Loucy (cell line): Measurements from ENCODE around the gene SYAP1.
"Not testable (repeated sequence)": the region's sequence is repeated elsewhere in the genome, so short reads cannot be mapped to it uniquely, and the experiment has no call there.

Experiments used
- H2AFZ ChIP-seq: fragments of 200-600 bp; sonication (generic); 2 replicates; pipeline ENCODE4 v1.6.0; 2016; ENCODE audit warnings: antibody characterized with exemption, mild to moderate bottlenecking, low read length, moderate library complexity
- H3F3A ChIP-seq: fragments of 200-600 bp; 2 replicates; pipeline ENCODE4 v1.6.0; 2016; ENCODE audit warnings: antibody characterized with exemption, low read depth, mild to moderate bottlenecking
- H3K27me3 ChIP-seq: fragments of 200-600 bp; sonication (generic); 2 replicates; pipeline ENCODE4 v1.6.1; 2014; ENCODE audit warnings: low read length, mild to moderate bottlenecking; ENCODE audit not compliant: insufficient read depth, poor library complexity, severe bottlenecking
- H3K36me3 ChIP-seq: fragments of 200-600 bp; sonication (generic); 2 replicates; pipeline ENCODE4 v1.6.1; 2016; ENCODE audit warnings: low read length; ENCODE audit not compliant: insufficient read depth
- H3K4me1 ChIP-seq: fragments of 200-600 bp; sonication (generic); 2 replicates; pipeline ENCODE4 v1.5.1; 2014; ENCODE audit warnings: low read length, mild to moderate bottlenecking; ENCODE audit not compliant: insufficient read depth, poor library complexity, severe bottlenecking
- H3K4me2 ChIP-seq: fragments of 200-600 bp; sonication (generic); 2 replicates; pipeline ENCODE4 v1.6.0; 2014; ENCODE audit warnings: antibody characterized with exemption, low read length, low read depth, mild to moderate bottlenecking; ENCODE audit not compliant: poor library complexity, severe bottlenecking
- H3K4me3 ChIP-seq: fragments of 200-600 bp; sonication (generic); 2 replicates; pipeline ENCODE4 v1.5.1; 2014; ENCODE audit warnings: low read length, mild to moderate bottlenecking, mixed read lengths; ENCODE audit not compliant: poor library complexity, severe bottlenecking
- H3K79me2 ChIP-seq: fragments of 200-600 bp; sonication (generic); 2 replicates; pipeline ENCODE4 v1.6.1; 2014; ENCODE audit warnings: low read length; ENCODE audit not compliant: insufficient read depth
- H3K9ac ChIP-seq: fragments of 200-600 bp; sonication (generic); 2 replicates; pipeline ENCODE4 v1.6.0; 2014; ENCODE audit warnings: mild to moderate bottlenecking, low read depth, low read length, moderate library complexity; ENCODE audit not compliant: poor library complexity, severe bottlenecking
- H3K9me2 ChIP-seq: fragments of 200-600 bp; sonication (generic); replicated peaks from 2 replicates; pipeline ENCODE4 v1.6.1; 2016; ENCODE audit warnings: low read depth, low read length, mixed read lengths
- H3K9me3 ChIP-seq: fragments of 200-600 bp; sonication (generic); 2 replicates; pipeline ENCODE4 v1.6.1; 2014; ENCODE audit warnings: mild to moderate bottlenecking, antibody characterized with exemption, low read length, low read depth; ENCODE audit not compliant: insufficient read depth
- H4K20me1 ChIP-seq: fragments of 200-600 bp; sonication (generic); 2 replicates; pipeline ENCODE4 v1.6.0; 2014; ENCODE audit warnings: antibody characterized with exemption, low read length, mild to moderate bottlenecking; ENCODE audit not compliant: insufficient read depth, poor library complexity, severe bottlenecking
- CTCF ChIP-seq: fragments of 200-600 bp; sonication (generic); conservative IDR thresholded peaks from 2 replicates; pipeline ENCODE4 v1.5.1; 2014; ENCODE audit warnings: mild to moderate bottlenecking, antibody characterized with exemption, low read length
- EZH2phosphoT487 ChIP-seq: fragments of 200-600 bp; IDR thresholded peaks from 2 replicates; pipeline ENCODE4 v1.6.1; 2018; ENCODE audit warnings: antibody characterized with exemption, mild to moderate bottlenecking, moderate library complexity, borderline replicate concordance

Gene SYAP1

GRCh38 chrX:16756724-16757123 lies 37.3 kb downstream of the SYAP1 start:
- Histone ChIP-seq H3K9ac (no peak overlapping the region), H3K36me3 (peaks cover 18% of the 10 kb centered on the region; the same call in 1 of the 2 replicates), H2AFZ (no peak overlapping the region), H4K20me1 (no peaks in the 10 kb centered on the region), H3K79me2 (no peaks in the 10 kb centered on the region), H3K4me1 (no peaks in the 10 kb centered on the region), H3F3A (no peaks in the 10 kb centered on the region), H3K9me2 (no peaks in the 10 kb centered on the region), H3K4me3 (no peak overlapping the region), H3K9me3 (no peaks in the 10 kb centered on the region), H3K27me3 (no peaks in the 10 kb centered on the region), H3K4me2 (no peak overlapping the region)
- TF ChIP-seq EZH2phosphoT487 (no peak), CTCF (no peak)

- H3K9me2 ChIP-seq, H4K20me1 ChIP-seq, H3K4me2 ChIP-seq, H3K9me3 ChIP-seq, H3F3A ChIP-seq, H2AFZ ChIP-seq, H3K4me3 ChIP-seq, H3K27me3 ChIP-seq, H3K79me2 ChIP-seq, H3K9ac ChIP-seq, H3K4me1 ChIP-seq: not testable (repeated sequence)
- peaks cover 16% of the 10 kb centered on the region; the same call in 1 of the 2 replicates for H3K36me3 ChIP-seq
Observed at GRCh38 chrX:16761500-16761899, 42.1 kb downstream of the SYAP1 start.

- no peak overlapping the region for H3K9ac ChIP-seq
- H3F3A ChIP-seq: no peaks in the 10 kb centered on the region
- no peak overlapping the region for H2AFZ ChIP-seq
- TF ChIP-seq EZH2phosphoT487: no peak
- no peak for TF ChIP-seq CTCF
- no peaks in the 10 kb centered on the region for H3K27me3 ChIP-seq
- no peak overlapping the region for H3K4me2 ChIP-seq
- H3K79me2 ChIP-seq: no peaks in the 10 kb centered on the region
- peaks cover 9% of the 10 kb centered on the region; the same call in 1 of the 2 replicates for H3K36me3 ChIP-seq
- H3K4me3 ChIP-seq: no peak overlapping the region
- no peaks in the 10 kb centered on the region for H3K9me3 ChIP-seq
- H3K4me1 ChIP-seq: no peaks in the 10 kb centered on the region
- H4K20me1 ChIP-seq: no peaks in the 10 kb centered on the region
- H3K9me2 ChIP-seq: no peaks in the 10 kb centered on the region
Observed at GRCh38 chrX:16762579-16762978, 43.2 kb downstream of the SYAP1 start.

GRCh38 chrX:16765594-16765993 lies 46.2 kb downstream of the SYAP1 start:
- Histone ChIP-seq H3K9me3 (no peaks in the 10 kb centered on the region), H2AFZ (no peak overlapping the region), H3K4me1 (no peaks in the 10 kb centered on the region), H3K27me3 (no peaks in the 10 kb centered on the region), H3K4me2 (no peak overlapping the region), H3F3A (no peaks in the 10 kb centered on the region), H3K4me3 (no peak overlapping the region), H4K20me1 (no peaks in the 10 kb centered on the region), H3K9me2 (no peaks in the 10 kb centered on the region), H3K79me2 (no peaks in the 10 kb centered on the region), H3K9ac (no peak overlapping the region), H3K36me3 (no peaks in the 10 kb centered on the region)
- no peak for TF ChIP-seq CTCF
- TF ChIP-seq EZH2phosphoT487: no peak
